Fibroblast of lung (primary cell): ENCODE measurements around the gene FBN1.

Experiments used
- CTCF ChIP-seq, 2 donors: IDR thresholded peaks in 1 of 2; conservative IDR thresholded peaks in 1 of 2; 1 replicate in 1 of 2; 2 replicates in 1 of 2; pipeline ENCODE4 v1.5.1; 2011 to 2012; ENCODE audit warnings: low read length in 2 of 2, control low read depth in 1 of 2, inconsistent platforms in 1 of 2, low read depth in 1 of 2, mild to moderate bottlenecking in 1 of 2
- EZH2 ChIP-seq: IDR thresholded peaks from 2 replicates; pipeline ENCODE4 v1.5.1; 2012; ENCODE audit warnings: low read length, control low read depth, mild to moderate bottlenecking; ENCODE audit errors: missing control alignments

- TF ChIP-seq CTCF (conservative IDR thresholded peaks at IDR 0.05 in 1 of 2, IDR thresholded peaks at IDR 0.05 in 1 of 2; ENCODE audit: low read depth in 1 of 2, low read length in 2 of 2) (no peak), EZH2 (no peak)
Measured at GRCh38 chr15:48652510-48653076, 7.1 kb upstream of the FBN1 start.
